K562 (cell line): ENCODE measurements around the gene MED20. TPM values are rescaled to one million over a fixed set of nuclear protein-coding genes. Genes with fewer than 3 reads are reported as not detected.

Source experiments
- CGGBP1 ChIP-seq: fragments of 250-450 bp; sonication (Bioruptor Pico); IDR thresholded peaks from 2 replicates; pipeline ENCODE4 v1.9.0; 2021; ENCODE audit warnings: mild to moderate bottlenecking
- CREB5 ChIP-seq: fragments of 250-450 bp; sonication (Bioruptor Pico); IDR thresholded peaks from 2 replicates; pipeline ENCODE4 v1.5.0; 2020; ENCODE audit warnings: mild to moderate bottlenecking
- DMBX1 ChIP-seq: fragments of 250-450 bp; sonication (Bioruptor Pico); IDR thresholded peaks from 2 replicates; pipeline ENCODE4 v1.8.0; 2022; ENCODE audit warnings: inconsistent platforms, mild to moderate bottlenecking, moderate library complexity, borderline replicate concordance
- HMBOX1 ChIP-seq: sonication (generic); IDR thresholded peaks from 2 replicates; pipeline ENCODE4 v1.6.1; 2016
- HMGXB4 ChIP-seq: sonication (generic); formaldehyde crosslinking; IDR thresholded peaks from 2 replicates; pipeline ENCODE4 v1.8.1; 2023; ENCODE audit warnings: mild to moderate bottlenecking, missing genetic modification reagents
- HNRNPL ChIP-seq: fragments of 200-400 bp; formaldehyde crosslinking; IDR thresholded peaks from 2 replicates; pipeline ENCODE4 v1.6.1; 2017; ENCODE audit warnings: low read depth, mild to moderate bottlenecking, low read length
- MTA1 ChIP-seq: fragments of 450-650 bp; IDR thresholded peaks from 2 replicates; pipeline ENCODE4 v1.6.1; 2017; ENCODE audit warnings: borderline replicate concordance
- NKRF ChIP-seq: fragments of 450-650 bp; IDR thresholded peaks from 2 replicates; pipeline ENCODE4 v1.6.1; 2016; ENCODE audit warnings: borderline replicate concordance
- POLR2AphosphoS5 ChIP-seq: IDR thresholded peaks from 2 replicates; pipeline ENCODE4 v1.6.1; 2011; ENCODE audit warnings: mild to moderate bottlenecking, low read depth, low read length, moderate library complexity; ENCODE audit not compliant: control insufficient read depth, insufficient read depth
- SAFB ChIP-seq: fragments of 200-400 bp; formaldehyde crosslinking; IDR thresholded peaks from 2 replicates; pipeline ENCODE4 v1.6.1; 2017; ENCODE audit warnings: low read depth, low read length, borderline replicate concordance
- SETDB1 ChIP-seq: IDR thresholded peaks from one replicate; pipeline ENCODE4 v1.6.1; 2012; ENCODE audit warnings: low read length, control low read depth, inconsistent platforms
- SUPT5H ChIP-seq: fragments of 450-650 bp; IDR thresholded peaks from 2 replicates; pipeline ENCODE4 v1.6.1; 2016
- TRIM25 ChIP-seq: fragments of 450-650 bp; IDR thresholded peaks from 2 replicates; pipeline ENCODE4 v1.7.0; 2016; ENCODE audit warnings: borderline replicate concordance
- U2AF2 ChIP-seq: fragments of 200-400 bp; formaldehyde crosslinking; optimal IDR thresholded peaks from 2 replicates; pipeline ENCODE3; 2017; ENCODE audit warnings: low read depth, mild to moderate bottlenecking, low read length
- ZBTB33 ChIP-seq: sonication (generic); formaldehyde crosslinking; IDR thresholded peaks from 2 replicates; pipeline ENCODE4 v1.8.1; 2023; ENCODE audit warnings: mild to moderate bottlenecking, missing genetic modification reagents
- polyA plus RNA-seq, 8 experiments: library from polyadenylated mRNA; depleted of rRNA in 4 of 8; stranded (reverse) in 5 of 8; unstranded in 3 of 8; fragments of >200 nt; fragmentation: Nextera tagmentation in 2 of 8; fragmentation: Illumina TruSeq in 1 of 8; extraction: Ambion mirVana in 2 of 8; extraction: Trizol in 1 of 8; gene quantifications; 2 replicates each; pipeline versions ENCODE4 v1.2.1 to v1.2.3, GENCODE V29; 2011 to 2014; ENCODE audit warnings: inconsistent platforms in 1 of 8, missing spikeins in 1 of 8
- total RNA-seq, 7 experiments: library from RNA; depleted of rRNA in 6 of 7; stranded (reverse); fragments of >200 nt in 6 of 7; fragmentation: Illumina TruSeq in 2 of 7; extraction: Trizol in 2 of 7; gene quantifications; 2 replicates each; pipeline versions ENCODE4 v1.2.1 to v1.2.3, GENCODE V29; 2011 to 2021; ENCODE audit warnings: low replicate concordance in 1 of 7

The MED20 gene
- total and polyA plus RNA-seq, 9 of the 15 experiments (the other 6 are each of a cell fraction or from before 2014, with no cell fraction given): 27.3 to 80.9 (median 46.0) TPM

GRCh38 chr6:41895300-41896233, 25.4 kb downstream of the MED20 start, which contains the start of gene USP49 (continued):
- TF ChIP-seq NKRF (peak; percentile 85), TRIM25 (no peak), HNRNPL (no peak), CGGBP1 (CRISPR knock-in tag) (no peak), ZBTB33 (no peak), MTA1 (peak; percentile 21; the same call in 1 of the 2 replicates), SAFB (no peak), CREB5 (CRISPR knock-in tag) (no peak), DMBX1 (CRISPR knock-in tag) (0 out of 2 replicates have a peak, but pooled peaks have one; percentile 40), HMGXB4 (CRISPR knock-in tag) (no peak), HMBOX1 (peak; percentile 20; the same call in 1 of the 2 replicates), SETDB1 (no peak), U2AF2 (no peak), SUPT5H (peak; percentile 76), POLR2AphosphoS5 (peak; percentile 83)
